Frontal cortex (tissue), 4 donors: Measurements from ENCODE around the gene SCP2. TPM values are rescaled to one million over a fixed set of nuclear protein-coding genes. Genes with fewer than 3 reads are reported as not detected.

Source experiments
- DNase-seq, 2 donors: peaks; one replicate each; pipeline ENCODE4 v3.0.0; 2012; ENCODE audit warnings: low spot score in 2 of 2
- FAIRE-seq: peaks from 2 replicates; lab custom pipeline; 2012; peaks lifted over from hg19 to GRCh38; lab: Jason Lieb, UNC
- small RNA-seq: library from RNA; depleted of rRNA; stranded (forward); fragments of <200 nt; gene quantifications from one replicate; pipeline ENCODE3, GENCODE V24; 2014
- total RNA-seq: library from RNA; depleted of rRNA; stranded (reverse); fragments of >200 nt; gene quantifications from one replicate; pipeline ENCODE4 v1.2.3, GENCODE V29; 2014
- donor health status: control.
- donor health status: control.
- donor health status: control.

The SCP2 gene
- total RNA-seq, 1 donor from 2014 or later, result 57.5 TPM

DNA sequence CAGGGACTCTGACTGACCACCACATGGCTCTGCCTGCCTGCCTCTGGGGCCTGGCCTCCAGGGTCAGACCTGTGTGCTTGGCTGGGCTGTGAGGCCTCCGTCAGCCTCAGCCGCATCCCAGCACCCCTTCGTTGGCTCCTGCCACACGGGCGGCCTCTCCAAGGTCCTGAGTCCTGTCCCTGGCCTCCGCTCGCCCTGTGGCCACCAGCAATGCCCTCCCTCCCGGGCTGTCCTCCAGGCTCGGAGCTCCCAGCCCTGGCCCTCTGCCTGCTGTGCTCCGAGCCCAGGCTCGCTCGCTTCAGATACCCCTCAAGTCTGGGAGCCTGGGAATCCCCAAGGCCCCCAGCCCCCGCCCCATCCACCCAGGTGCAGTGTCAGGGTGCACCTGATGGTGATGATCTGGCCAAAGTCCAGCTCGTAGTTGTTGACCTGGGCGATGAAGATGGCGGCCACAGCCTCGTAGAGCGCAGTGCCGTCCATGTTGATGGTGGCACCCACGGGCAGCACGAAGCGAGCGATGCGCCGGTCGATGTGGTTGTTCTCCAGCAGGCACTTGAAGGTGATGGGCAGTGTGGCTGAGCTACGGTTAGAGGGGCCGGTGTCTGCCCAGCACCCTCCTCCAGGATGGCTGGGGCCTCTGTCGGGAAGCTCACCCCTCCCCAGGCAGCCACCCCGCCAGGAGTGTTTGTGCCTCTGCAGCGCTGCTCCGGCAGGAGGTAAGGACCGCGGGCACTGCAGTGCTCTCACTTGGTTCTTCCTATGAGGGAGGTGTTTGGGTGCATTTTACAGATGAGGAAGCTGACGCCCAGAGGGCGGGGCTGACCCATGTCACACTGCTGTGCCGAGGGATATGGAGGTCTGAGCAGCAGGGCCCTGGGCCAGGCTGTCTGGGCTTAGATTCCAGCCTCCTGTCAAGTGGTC is 163.4 kb downstream of the SCP2 start:
- DNase-seq (no peak), FAIRE-seq (no peak)

DNA sequence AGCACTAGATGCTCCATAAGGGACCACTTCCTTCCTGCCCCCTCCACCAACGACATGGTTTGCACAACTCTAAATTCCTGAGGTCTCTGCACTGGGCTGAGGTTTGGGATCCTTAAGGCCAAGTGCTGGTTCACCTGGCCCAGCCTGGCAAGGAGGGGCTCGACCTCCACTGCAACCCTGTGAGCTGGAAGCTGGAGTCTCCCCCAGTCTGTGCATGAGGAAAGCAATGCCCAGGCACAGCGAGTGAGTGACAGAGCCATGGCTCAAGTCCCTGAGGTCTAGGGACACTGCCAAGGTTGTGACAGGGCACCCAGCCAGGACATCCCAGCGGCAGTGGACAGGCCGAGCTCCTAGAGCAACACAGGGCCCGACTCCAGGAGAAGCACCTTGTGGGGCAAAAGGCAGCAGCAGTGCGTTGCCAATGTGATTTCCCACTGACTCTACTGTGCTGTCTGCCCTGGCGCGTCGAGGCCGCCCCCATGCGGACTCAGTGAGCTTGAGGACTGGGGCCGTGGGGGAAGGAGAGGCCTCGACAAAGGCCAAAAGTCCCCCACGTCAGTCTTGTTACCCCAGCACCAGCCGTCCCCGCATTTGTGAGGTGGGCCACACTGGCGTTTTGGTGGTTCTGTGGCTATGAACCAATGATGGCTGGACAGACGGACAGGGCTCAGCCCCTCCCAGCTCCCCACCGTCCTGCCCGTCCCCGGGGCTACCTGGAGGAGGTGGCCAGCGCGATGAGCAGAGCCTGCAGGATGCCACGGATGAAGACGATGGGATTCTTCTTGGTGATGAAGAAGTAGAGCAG is 165.0 kb downstream of the SCP2 start:
- DNase-seq (peak in 1 of 2 donors; percentile 34), FAIRE-seq (no peak)

DNA sequence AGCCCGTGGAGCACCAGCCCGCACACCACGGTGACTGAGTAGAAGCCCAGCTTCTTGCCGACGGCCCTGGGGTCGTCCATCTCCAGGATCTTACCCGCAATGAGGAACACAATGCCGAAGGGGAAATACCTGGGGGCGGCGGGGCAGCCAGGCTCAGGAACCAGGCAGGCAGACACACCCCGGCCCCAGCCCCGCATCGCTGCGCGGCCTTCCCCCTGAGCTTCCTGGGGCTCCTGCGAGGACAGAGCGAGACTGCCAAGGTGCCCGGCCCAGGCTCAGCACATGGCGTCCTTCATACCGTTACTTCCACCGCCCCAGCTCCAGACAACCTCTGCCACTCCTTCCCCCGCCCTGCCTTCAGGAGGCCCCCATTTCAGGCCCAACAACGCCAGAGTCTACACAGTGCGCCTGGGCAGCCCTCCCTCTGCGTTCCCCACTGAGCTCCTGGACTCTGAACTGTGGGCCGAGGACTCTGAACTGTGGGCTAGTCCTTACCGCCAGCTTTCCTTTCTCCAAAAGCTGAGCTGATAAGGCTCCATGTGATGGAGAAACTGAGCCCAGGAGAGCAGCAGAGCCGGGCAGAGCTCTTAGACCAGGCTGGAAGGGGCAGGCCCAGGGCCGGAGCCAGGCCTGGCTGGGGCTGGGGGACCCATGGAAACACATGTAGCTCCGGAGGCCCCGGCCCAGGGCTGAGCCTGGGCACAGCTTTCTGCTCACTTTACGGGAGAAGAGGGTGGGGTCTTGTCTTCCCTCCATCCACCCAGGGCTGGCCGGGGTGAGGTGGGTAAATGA is 165.8 kb downstream of the SCP2 start:
- FAIRE-seq, result no peak
- no peak for DNase-seq

DNA sequence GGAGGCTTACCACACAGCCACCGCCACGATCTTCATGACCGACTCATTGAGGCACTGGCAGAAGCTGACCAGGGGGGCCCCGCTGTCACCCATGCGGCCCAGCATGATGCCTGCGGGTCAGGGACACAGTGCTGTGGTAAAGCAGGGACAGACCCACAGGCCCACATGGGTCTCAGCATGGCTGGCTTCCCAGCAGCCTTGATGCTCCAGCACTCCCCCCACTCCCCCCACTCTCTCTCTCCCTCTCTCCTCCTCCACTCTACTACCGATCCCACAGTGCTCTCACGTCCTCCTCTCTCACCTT is 166.3 kb downstream of the SCP2 start:
- DNase-seq (no peak), FAIRE-seq (no peak)

DNA sequence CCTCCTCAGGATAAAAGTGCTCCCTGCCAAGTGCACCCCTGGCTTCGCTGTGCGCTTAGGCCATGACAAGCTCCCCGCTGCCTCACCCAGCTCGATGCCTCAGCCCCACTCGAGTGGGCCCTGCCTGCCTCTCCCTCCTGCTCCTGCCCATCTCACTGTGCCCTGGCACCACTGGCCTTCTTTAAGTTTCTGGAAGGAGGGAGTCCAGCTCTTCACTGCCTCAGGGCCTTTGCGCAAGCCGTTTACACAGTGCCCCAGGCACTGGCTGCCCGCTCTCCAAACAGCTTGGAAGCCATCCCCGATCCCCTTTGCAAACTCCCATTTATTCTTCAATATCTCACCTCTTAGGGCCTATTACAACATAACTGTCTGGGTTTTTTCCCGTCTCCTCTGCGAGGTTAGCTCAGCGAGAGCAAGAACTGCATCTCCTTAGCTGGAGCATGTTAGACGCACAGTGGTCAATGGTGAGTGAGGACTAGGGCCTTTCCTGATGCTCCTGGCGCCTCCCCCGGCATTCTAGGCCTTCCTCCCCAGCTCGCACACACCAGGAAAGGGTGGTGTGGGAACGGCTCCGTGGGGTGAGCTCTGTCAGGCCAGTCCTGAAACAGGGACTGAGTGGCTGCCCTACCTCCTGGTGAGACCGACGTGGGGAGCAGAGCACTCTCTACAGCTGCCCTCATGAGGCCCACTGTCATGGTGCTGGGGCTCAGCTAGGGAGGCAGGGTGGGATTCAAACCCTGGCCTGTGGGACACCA is 166.9 kb downstream of the SCP2 start:
- DNase-seq (no peak), FAIRE-seq (no peak)

DNA sequence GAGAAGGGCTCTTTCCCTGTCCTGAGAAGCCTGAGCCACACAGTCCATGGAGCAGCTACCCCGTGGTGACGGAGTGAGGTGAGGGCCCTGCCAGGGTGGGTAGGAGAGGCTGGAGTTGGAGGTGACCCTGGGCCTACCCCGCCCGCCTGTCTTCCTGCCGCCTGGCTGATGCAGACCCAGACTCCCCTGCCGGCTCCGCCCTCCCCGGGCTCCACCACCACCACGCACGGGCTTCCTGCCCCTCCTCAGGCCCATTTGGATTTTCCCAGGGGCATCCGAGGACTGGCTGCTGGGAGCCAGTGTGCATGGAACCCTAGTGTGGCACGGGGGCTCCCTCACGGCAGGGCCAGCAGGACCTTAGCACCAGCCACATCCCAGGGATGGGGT is 167.4 kb downstream of the SCP2 start:
- no peak for DNase-seq

More for the DNA sequence above, 167.4 kb downstream of the SCP2 start:
- no peak for FAIRE-seq

Small RNA genes within 50 kb of the gene (small RNA-seq; reads per million reads assigned to genes)
- gene AC099677.1 (not detected), gene AC099677.2 (not detected), gene HIGD1AP11 (not detected), gene MIR1273F (not detected), gene MIR1273G (not detected), gene MIR5095 (not detected)

Other genes with a start within 250 kb of the SCP2 start
- gene COA7, start 228.9 kb upstream of the SCP2 start, total RNA-seq, result 27.3 TPM
- gene ZYG11B, start 200.8 kb upstream of the SCP2 start, total RNA-seq, result 172 TPM
- gene ZYG11A, start 84.5 kb upstream of the SCP2 start, total RNA-seq, result 0.41 TPM
- 4.1 TPM for gene ECHDC2, start 5.5 kb upstream of the SCP2 start, total RNA-seq
- 0.82 TPM for gene PODN, start 134.9 kb downstream of the SCP2 start, total RNA-seq
- not detected for gene SLC1A7, start 215.4 kb downstream of the SCP2 start, total RNA-seq